ENCODE data around the gene SRPK1.
"Not testable (repeated sequence)": the region's sequence is repeated elsewhere in the genome, so short reads cannot be mapped to it uniquely, and the experiment has no call there.

SRPK1 gene

GRCh38 chr6:35943390-35943789, 22.5 kb upstream of the SRPK1 start:
- DNase-seq (ENCODE audit: low read depth) = no peak
- no peak for TF ChIP-seq CTCF (IDR thresholded peaks at IDR 0.05; ENCODE audit: control insufficient read depth, extremely low read depth, insufficient read depth)
- H3K4me3 ChIP-seq (ENCODE audit: low read depth, low read length) = no peak overlapping the region

- no peak overlapping the region for H3K4me3 ChIP-seq (ENCODE audit: low read depth, low read length)
- TF ChIP-seq CTCF (IDR thresholded peaks at IDR 0.05; ENCODE audit: control insufficient read depth, extremely low read depth, insufficient read depth) = no peak
- DNase-seq (ENCODE audit: low read depth) = no peak
Measured at GRCh38 chr6:35942355-35942754, 21.5 kb upstream of the SRPK1 start.

DNA sequence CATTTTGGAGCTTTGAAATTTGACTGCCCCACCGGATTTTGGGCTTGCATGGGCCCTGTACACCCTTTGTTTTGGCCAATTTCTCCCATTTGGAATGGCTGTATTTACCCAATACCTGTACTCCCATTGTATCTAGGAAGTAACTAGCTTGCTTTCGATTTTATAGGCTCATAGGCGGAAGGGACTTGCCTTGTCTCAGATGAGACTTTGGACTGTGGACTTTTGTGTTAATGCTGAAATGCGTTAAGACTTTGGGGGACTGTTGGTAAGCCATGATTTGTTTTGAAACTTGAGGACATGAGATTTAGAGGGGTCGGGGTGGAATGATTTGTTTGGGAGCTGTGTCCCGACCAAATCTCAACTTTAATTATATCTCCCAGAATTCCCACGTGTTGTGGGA, 20.3 kb upstream of the SRPK1 start:
- H3K4me3 ChIP-seq (ENCODE audit: low read depth, low read length); DNase-seq (ENCODE audit: low read depth): not testable (repeated sequence)

DNA sequence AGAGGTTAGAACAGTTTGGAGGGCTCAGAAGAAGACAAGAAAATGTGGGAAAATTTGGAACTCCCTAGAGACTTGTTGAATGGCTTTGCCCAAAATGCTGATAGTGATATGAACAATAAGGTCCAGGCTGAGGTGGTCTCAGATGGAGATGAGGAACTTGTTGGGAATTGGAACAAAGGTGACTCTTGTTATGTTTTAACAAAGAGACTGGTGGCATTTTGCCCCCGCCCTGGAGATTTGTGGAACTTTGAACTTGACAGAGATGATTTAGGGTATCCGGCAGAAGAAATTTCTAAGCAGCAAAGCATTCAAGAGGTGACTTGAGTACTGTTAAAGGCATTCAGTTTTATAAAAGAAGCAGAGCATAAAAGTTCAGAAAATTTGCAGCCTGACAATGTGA, 19.1 kb upstream of the SRPK1 start:
- not testable (repeated sequence) for H3K4me3 ChIP-seq (ENCODE audit: low read depth, low read length); DNase-seq (ENCODE audit: low read depth)

DNA sequence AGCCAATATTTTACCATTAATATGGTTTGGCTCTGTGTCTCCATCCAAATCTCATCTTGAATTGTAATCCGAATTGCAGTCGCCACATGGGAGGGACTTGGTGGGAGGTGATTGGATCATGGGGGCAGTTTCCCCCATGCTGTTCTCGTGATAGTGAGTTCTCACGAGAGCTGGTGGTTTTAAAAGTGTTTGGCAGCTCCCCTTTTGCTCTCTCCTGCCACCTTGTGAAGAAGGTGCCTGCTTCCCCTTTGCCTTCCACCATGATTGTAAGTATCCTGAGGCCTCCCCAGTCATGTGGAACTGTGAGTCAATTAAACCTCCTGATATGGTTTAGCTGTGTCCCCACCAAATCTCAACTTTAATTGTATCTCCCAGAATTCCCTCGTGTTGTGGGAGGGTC, 18.4 kb upstream of the SRPK1 start:
- not testable (repeated sequence) for H3K4me3 ChIP-seq (ENCODE audit: low read depth, low read length); DNase-seq (ENCODE audit: low read depth)

- no peak for TF ChIP-seq CTCF (IDR thresholded peaks at IDR 0.05; ENCODE audit: control insufficient read depth, extremely low read depth, insufficient read depth)
- DNase-seq (ENCODE audit: low read depth) = no peak
Measured at GRCh38 chr6:35936681-35937359, 15.9 kb upstream of the SRPK1 start.

GRCh38 chr6:35935469-35935868, 14.6 kb upstream of the SRPK1 start:
- no peak for DNase-seq (ENCODE audit: low read depth)
- TF ChIP-seq CTCF (IDR thresholded peaks at IDR 0.05; ENCODE audit: control insufficient read depth, extremely low read depth, insufficient read depth) = no peak
- no peak overlapping the region for H3K4me3 ChIP-seq (ENCODE audit: low read depth, low read length)

More at GRCh38 chr6:35936681-35937359, 15.9 kb upstream of the SRPK1 start:
- no peak overlapping the region for H3K4me3 ChIP-seq (ENCODE audit: low read depth, low read length)

GRCh38 chr6:35933844-35934243, 12.9 kb upstream of the SRPK1 start:
- H3K4me3 ChIP-seq (ENCODE audit: low read depth, low read length) = no peak overlapping the region
- DNase-seq (ENCODE audit: low read depth) = no peak
- TF ChIP-seq CTCF (IDR thresholded peaks at IDR 0.05; ENCODE audit: control insufficient read depth, extremely low read depth, insufficient read depth) = no peak

- not testable (repeated sequence) for H3K4me3 ChIP-seq (ENCODE audit: low read depth, low read length); DNase-seq (ENCODE audit: low read depth)
Measured at GRCh38 chr6:35931873-35932272, 11.0 kb upstream of the SRPK1 start.
